ENCODE measurements around the gene CIZ1.

Gene CIZ1

DNA sequence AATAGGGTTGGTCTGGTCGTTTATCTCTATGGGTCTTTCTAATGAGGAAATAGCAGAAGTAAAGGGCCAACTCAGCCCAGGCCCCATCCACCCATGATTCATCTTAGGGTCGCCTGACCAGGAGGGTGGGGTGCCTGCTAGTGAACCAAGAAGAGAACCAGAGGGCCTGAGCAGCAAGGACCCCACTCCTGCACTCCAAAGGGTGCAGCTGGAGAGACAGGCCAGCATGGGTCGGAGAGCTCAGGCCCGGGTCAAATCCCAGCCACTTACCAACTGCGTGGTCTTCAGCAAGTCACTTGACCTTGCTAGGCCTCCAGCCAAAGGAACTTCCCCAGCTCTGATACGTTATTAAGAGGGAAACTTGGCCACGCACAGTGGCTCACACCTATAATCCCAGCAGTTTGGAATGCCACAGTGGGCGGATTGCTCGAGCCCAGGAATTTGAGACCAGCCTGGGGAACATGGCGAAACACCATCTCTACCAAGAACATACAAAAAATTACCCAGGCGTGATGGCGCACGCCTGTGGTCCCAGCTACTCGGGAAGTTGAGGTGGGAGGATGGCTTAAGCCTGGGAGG, 27.0 kb downstream of the CIZ1 start:
- Histone ChIP-seq H3K4me3 (ENCODE audit: low read length) (no peak overlapping the region), H3K36me3 (ENCODE audit: insufficient read depth, low read length) (peaks cover 61% of the 10 kb centered on the region), H3K9me3 (replicated peaks; ENCODE audit: low read length) (no peaks in the 10 kb centered on the region), H3K4me2 (ENCODE audit: low read length) (no peak overlapping the region), H3K4me1 (ENCODE audit: control insufficient read depth, insufficient read depth, low read length) (peaks cover 32% of the 10 kb centered on the region), H3K27me3 (ENCODE audit: control insufficient read depth, insufficient read depth, low read length) (no peaks in the 10 kb centered on the region), H3K9ac (ENCODE audit: low read depth, low read length) (no peak overlapping the region)

DNA sequence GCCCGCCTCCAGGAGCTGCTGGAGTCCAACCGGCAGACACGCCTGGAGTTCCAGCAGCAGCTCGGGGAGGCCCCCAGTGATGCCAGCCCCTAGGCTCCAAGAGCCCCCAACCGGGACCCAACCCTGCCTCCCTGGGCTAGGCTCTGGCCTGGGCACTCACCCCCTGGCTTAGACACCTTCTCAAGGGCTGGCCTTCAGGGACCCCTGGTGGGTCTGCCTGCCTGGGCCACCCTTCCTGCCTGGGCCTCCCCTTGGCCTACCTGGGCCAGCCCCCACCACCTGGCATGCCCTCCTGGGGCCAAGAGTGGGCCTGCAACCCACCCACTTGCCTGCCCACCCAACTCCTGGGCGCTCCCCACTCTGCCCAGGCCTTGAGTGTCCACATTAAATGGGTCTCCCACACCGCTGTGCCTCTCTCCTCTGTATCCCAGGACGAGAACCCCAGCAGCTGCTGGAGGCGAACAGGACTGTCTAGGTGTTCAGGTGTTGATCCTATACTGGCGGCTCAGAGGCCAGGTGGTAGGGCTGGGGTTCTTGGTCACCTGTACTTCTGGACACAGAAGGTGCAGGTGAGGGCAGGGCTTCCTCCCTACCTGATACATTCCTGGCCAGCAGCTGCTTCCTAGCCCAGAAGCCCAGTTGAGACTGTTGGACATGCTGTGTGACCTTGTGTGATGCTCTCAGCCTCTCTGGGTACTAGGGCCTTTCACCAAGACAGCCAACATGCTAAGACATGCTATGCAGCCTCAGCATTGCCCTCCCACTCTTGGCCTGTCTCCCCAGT, 27.7 kb downstream of the CIZ1 start:
- Histone ChIP-seq H3K36me3 (ENCODE audit: insufficient read depth, low read length) (peaks cover 54% of the 10 kb centered on the region), H3K9ac (ENCODE audit: low read depth, low read length) (no peak overlapping the region)

DNA sequence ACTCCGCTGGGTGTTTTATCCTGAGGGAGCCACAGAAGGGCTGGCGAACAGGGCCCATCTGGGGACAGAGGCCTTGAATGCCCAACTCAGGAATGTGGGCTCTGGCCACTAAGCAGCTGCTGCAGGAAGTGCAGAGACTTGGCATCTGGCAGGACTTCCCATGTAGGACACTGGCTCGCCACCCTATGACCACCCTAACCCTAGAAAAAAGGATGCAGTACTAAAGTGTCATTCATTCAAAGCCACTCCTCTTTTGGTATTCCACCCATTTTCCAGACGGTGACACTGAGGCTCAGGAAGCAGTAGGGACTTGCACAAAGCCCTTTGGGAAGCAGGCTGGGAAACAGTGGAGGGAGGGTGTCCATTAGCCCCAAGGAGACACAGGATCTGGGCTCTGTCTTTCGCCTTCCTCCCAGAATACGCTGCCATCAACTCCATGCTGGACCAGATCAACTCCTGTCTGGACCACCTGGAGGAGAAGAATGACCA, 28.3 kb downstream of the CIZ1 start:
- H3K4me1 ChIP-seq (ENCODE audit: control insufficient read depth, insufficient read depth, low read length), result peaks cover 34% of the 10 kb centered on the region
- no peak overlapping the region for H3K4me2 ChIP-seq (ENCODE audit: low read length)
- no peaks in the 10 kb centered on the region for H3K9me3 ChIP-seq (replicated peaks; ENCODE audit: low read length)
- peaks cover 49% of the 10 kb centered on the region for H3K36me3 ChIP-seq (ENCODE audit: insufficient read depth, low read length)
- H3K9ac ChIP-seq (ENCODE audit: low read depth, low read length), result no peak overlapping the region
- H3K27me3 ChIP-seq (ENCODE audit: control insufficient read depth, insufficient read depth, low read length), result no peaks in the 10 kb centered on the region
- H3K4me3 ChIP-seq (ENCODE audit: low read length), result no peak overlapping the region

More for the DNA sequence above, 27.7 kb downstream of the CIZ1 start:
- no peak overlapping the region for H3K4me2 ChIP-seq (ENCODE audit: low read length)
- peaks cover 34% of the 10 kb centered on the region for H3K4me1 ChIP-seq (ENCODE audit: control insufficient read depth, insufficient read depth, low read length)
- no peaks in the 10 kb centered on the region for H3K9me3 ChIP-seq (replicated peaks; ENCODE audit: low read length)
- no peak overlapping the region for H3K4me3 ChIP-seq (ENCODE audit: low read length)
- no peaks in the 10 kb centered on the region for H3K27me3 ChIP-seq (ENCODE audit: control insufficient read depth, insufficient read depth, low read length)

DNA sequence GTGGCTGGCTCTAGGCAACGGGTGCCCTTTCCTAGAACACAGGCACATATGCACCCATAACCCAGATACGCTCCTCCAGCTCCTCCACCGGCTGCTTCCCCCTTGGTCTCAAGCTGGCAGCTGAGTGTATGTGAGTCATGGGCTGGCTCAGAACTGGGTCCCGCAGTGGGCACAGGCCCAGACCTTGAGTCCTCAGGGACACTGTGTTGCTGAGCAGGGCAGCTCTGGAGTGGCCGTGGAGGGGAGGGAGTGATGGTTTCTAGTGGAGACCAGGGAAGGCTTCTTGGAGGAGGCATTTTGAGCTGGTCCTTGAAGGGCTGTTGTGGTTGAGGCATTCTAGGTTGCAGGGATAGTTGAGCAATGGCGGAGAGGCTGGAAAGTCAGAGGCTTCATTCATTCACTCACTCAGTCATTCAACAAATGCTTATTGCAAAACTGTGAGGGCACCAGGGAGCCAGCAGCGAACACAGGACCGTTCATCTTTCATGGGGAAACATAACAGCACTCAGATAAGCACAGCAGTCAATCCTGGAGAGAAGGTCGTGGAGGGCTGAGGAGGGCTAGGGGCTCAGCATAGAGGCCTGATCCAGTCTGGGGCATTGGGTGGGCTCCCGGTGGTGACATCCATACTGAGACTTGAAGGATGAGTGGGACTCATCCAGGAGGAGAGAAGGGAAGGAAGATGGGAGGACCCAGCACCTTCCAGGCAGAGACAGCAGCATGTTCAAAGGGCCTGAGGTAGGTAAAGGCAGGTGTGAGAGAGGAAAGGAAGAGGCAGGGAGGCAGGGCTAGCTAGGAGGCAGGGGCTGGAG, 29.0 kb downstream of the CIZ1 start:
- Histone ChIP-seq H3K4me1 (ENCODE audit: control insufficient read depth, insufficient read depth, low read length) (peaks cover 34% of the 10 kb centered on the region), H3K4me3 (ENCODE audit: low read length) (no peak overlapping the region), H3K9me3 (replicated peaks; ENCODE audit: low read length) (no peaks in the 10 kb centered on the region), H3K4me2 (ENCODE audit: low read length) (peak overlapping the region; percentile 50), H3K36me3 (ENCODE audit: insufficient read depth, low read length) (peaks cover 43% of the 10 kb centered on the region), H3K27me3 (ENCODE audit: control insufficient read depth, insufficient read depth, low read length) (no peaks in the 10 kb centered on the region), H3K9ac (ENCODE audit: low read depth, low read length) (no peak overlapping the region)

DNA sequence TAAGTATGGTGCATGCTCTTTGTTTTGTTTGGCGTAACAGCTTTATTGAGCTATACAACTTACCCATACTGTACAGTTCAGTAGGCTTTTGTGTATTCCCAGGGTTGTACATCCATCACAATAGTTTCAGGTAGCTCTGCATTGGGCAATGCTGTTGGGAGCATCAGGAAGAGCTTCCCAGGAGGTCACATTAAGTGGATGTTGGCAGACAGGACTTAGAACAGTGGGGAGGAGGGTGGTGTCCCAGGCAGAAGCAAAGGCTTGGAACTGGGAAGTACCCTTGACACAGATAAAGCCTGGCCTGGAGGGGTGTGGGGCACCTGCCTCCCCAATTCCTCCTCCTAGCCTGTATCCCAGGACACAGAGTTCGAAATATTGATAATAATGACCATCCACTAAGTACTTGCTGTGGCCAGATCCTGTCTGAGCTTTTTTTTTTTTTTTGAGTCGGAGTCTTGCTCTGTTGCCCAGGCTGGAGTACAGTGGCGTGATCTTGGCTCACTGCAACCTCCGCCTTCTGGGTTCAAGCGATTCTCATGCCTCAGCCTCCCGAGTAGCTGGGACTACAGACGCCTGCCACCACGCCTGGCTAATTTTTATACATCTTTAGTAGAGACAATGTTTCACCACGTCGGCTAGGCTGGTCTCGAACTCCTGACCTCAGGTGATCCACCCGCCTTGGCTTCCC, 30.0 kb downstream of the CIZ1 start:
- Histone ChIP-seq H3K27me3 (ENCODE audit: control insufficient read depth, insufficient read depth, low read length) (no peaks in the 10 kb centered on the region), H3K9me3 (replicated peaks; ENCODE audit: low read length) (no peaks in the 10 kb centered on the region), H3K4me1 (ENCODE audit: control insufficient read depth, insufficient read depth, low read length) (peaks cover 34% of the 10 kb centered on the region), H3K4me3 (ENCODE audit: low read length) (peak overlapping the region; percentile 88), H3K4me2 (ENCODE audit: low read length) (peak overlapping the region; percentile 94), H3K36me3 (ENCODE audit: insufficient read depth, low read length) (peaks cover 32% of the 10 kb centered on the region), H3K9ac (ENCODE audit: low read depth, low read length) (no peak overlapping the region)

DNA sequence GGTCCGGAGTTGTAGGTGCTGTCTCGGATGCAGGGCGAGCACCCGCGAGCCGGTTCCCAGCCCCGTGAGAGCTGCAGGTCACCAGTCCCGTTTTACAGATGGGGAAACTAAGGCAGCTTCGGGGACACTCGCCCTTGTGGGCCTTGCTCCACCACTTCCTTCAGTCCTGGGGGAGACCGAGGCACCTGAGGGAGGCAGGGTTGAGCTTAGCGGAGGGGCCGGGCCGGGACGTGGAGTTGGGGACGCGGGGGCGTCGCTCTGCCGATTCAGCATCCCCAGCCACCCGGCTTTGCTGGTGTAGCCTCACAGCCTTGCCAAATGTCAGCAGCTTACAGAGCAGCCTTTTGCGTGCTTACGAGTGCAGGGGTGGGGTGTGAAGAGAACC, 30.8 kb downstream of the CIZ1 start:
- H3K9ac ChIP-seq (ENCODE audit: low read depth, low read length), result peak overlapping the region; percentile 79
- H3K4me2 ChIP-seq (ENCODE audit: low read length), result peak overlapping the region; percentile 94
- H3K27me3 ChIP-seq (ENCODE audit: control insufficient read depth, insufficient read depth, low read length), result no peaks in the 10 kb centered on the region
- no peaks in the 10 kb centered on the region for H3K9me3 ChIP-seq (replicated peaks; ENCODE audit: low read length)
- H3K4me3 ChIP-seq (ENCODE audit: low read length), result peak overlapping the region; percentile 88
- peaks cover 25% of the 10 kb centered on the region for H3K36me3 ChIP-seq (ENCODE audit: insufficient read depth, low read length)
- H3K4me1 ChIP-seq (ENCODE audit: control insufficient read depth, insufficient read depth, low read length), result peaks cover 34% of the 10 kb centered on the region

DNA sequence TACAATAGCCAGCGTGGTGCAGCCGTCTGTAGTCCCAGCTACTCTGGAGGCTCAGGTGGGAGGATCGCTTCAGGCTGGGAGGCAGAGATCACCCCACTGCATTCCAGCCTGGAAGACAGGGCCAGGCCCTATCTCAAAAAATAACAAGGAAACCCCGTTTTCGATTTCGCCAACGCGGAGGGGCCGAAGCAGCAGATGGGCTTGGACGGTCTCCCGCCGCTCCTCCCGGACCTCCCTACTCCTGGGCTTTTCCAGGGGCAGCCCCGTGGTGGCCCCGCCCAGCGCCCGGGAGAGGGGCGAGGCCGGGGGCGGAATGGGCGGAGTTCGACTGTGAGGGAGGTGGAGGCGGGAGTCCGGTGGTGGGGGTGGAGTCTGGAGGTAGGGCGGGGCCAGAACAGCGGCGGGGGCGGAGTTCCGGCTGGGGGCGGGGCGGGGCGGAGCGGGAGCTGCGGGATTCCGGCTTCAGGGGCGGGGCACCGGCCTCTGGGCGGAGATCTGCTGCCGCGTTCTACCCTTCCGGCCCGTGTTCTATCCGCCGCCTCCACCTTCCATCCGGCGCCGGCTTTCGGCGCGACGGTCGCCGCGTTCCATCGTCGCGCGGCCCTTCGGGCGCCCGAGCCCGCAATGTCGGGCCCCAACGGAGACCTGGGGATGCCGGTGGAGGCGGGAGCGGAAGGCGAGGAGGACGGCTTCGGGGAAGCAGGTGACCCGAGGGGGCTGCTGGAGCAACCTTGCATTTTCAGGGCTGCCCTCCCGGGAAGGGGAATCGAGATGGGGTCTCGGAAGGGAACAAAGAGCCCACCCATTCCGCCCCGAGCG, 31.4 kb downstream of the CIZ1 start, which contains the start of gene BBLN:
TSS of gene BBLN (plus strand) at position 482 of the 819 bp plus-strand sequence. CDS start at position 625, 143 bp downstream.
- Histone ChIP-seq H3K27me3 (ENCODE audit: control insufficient read depth, insufficient read depth, low read length) (no peaks in the 10 kb centered on the region), H3K4me3 (ENCODE audit: low read length) (peak within 1 kb of the TSS; percentile 88), H3K9ac (ENCODE audit: low read depth, low read length) (peak within 1 kb of the TSS; percentile 79), H3K9me3 (replicated peaks; ENCODE audit: low read length) (no peaks in the 10 kb centered on the region), H3K4me1 (ENCODE audit: control insufficient read depth, insufficient read depth, low read length) (peaks cover 34% of the 10 kb centered on the region), H3K4me2 (ENCODE audit: low read length) (peak within 1 kb of the TSS; percentile 94), H3K36me3 (ENCODE audit: insufficient read depth, low read length) (peaks cover 25% of the 10 kb centered on the region)

DNA sequence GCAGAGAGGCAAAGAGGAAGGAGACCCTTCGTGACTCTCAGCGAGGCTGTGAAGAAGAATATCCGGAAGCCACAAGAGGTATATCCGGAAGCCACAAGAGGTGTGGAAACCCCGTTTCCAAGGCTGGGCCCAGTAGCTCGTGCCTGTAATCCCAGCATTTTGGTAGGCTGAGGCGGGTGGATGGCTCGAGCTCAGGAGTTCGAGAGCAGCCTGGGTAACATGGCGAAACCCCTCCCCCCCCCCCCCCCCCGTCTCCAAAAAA, 31.9 kb downstream of the CIZ1 start:
- Histone ChIP-seq H3K27me3 (ENCODE audit: control insufficient read depth, insufficient read depth, low read length) (no peaks in the 10 kb centered on the region), H3K4me2 (ENCODE audit: low read length) (peak overlapping the region; percentile 79), H3K4me3 (ENCODE audit: low read length) (peak overlapping the region; percentile 71), H3K4me1 (ENCODE audit: control insufficient read depth, insufficient read depth, low read length) (peaks cover 31% of the 10 kb centered on the region), H3K36me3 (ENCODE audit: insufficient read depth, low read length) (peaks cover 21% of the 10 kb centered on the region), H3K9me3 (replicated peaks; ENCODE audit: low read length) (no peaks in the 10 kb centered on the region), H3K9ac (ENCODE audit: low read depth, low read length) (peak overlapping the region; percentile 64)

DNA sequence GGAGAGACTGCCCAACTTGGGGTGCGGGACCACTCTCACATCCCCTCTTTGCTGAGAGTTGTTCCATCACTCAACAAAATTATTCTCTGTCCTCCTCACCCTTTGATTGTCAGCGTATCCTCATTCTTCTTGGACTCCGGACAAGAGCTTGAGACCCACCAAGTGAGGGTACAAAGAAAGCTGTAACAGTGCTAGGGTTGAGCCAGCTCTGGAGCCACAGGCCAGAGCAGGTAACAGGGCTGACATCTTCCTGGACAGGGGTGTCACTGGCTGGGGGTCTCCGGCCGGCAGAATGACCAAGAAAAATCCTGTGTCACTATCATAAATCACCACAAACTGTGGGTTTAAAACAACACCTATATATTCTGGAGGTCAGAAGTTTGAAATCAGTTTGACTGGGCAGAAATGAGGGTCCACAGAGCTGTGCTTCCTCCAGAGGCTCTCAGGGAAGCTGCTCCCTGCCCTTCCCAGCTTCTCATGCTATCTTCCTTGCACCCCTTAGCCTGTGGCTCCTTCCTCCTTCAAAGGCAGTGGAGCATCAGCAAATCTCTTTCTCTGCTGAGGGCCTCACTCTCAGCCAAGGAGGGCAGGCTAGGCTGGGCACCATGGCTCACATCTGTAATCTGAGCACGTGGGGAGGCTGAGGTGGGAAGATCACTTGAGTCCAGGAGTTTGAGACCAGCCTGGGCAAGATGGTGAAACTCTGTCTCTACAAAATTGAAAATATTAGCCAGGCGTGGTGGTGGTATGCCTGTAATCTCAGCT, 35.5 kb downstream of the CIZ1 start:
- Histone ChIP-seq H3K4me1 (ENCODE audit: control insufficient read depth, insufficient read depth, low read length) (peaks cover 8% of the 10 kb centered on the region), H3K4me2 (ENCODE audit: low read length) (no peak overlapping the region), H3K4me3 (ENCODE audit: low read length) (no peak overlapping the region), H3K36me3 (ENCODE audit: insufficient read depth, low read length) (no peaks in the 10 kb centered on the region), H3K9me3 (replicated peaks; ENCODE audit: low read length) (no peaks in the 10 kb centered on the region), H3K9ac (ENCODE audit: low read depth, low read length) (no peak overlapping the region), H3K27me3 (ENCODE audit: control insufficient read depth, insufficient read depth, low read length) (no peaks in the 10 kb centered on the region)

DNA sequence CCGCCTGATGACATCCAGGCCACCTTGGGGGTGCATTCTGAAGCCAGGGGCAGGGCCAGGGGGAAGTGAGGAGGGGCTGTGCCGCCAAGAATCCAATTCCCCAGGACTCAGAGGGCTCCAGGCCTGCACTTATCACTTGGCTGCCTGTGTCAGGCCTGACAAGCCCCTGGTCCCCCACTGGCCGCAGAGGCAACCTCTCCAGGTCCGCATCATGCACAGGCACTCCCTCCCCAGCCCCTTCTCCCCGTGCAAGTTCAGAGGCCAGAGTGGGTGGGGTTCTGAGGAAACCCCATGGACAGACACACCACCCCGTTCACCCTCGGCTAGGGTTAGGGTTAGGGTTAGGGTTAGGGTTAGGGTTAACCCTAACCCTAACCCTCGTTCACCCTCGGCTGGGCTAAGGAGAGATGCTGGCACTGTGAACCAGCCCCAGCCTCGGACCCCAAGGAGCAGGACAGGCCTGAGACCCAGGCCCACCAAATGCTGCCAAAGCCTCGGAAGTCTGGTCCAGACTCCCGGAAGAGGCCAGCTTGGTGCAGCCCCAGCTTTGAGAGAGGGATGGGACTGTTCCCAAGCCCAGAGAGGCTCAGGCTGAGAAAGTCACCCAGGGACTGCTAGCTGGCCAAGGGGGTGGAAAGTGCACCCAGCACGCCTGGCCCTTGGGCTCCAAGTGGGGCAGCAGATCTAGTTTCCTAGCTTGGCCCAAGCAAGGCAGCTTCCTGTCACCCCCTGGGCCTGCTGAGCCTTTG, 37.3 kb downstream of the CIZ1 start:
- Histone ChIP-seq H3K4me3 (ENCODE audit: low read length) (no peak overlapping the region), H3K4me1 (ENCODE audit: control insufficient read depth, insufficient read depth, low read length) (no peaks in the 10 kb centered on the region), H3K9ac (ENCODE audit: low read depth, low read length) (no peak overlapping the region), H3K36me3 (ENCODE audit: insufficient read depth, low read length) (no peaks in the 10 kb centered on the region), H3K4me2 (ENCODE audit: low read length) (no peak overlapping the region), H3K9me3 (replicated peaks; ENCODE audit: low read length) (no peaks in the 10 kb centered on the region), H3K27me3 (ENCODE audit: control insufficient read depth, insufficient read depth, low read length) (no peaks in the 10 kb centered on the region)

All from skeletal muscle satellite cell (primary cell).